Muscle layer of duodenum (tissue), 2 donors: ENCODE data around the gene SIRPB2.

Experiments
- H3K27ac ChIP-seq: one replicate; pipeline ENCODE4 v1.7.0; 2013; ENCODE audit warnings: mild to moderate bottlenecking, low read length
- H3K27me3 ChIP-seq: one replicate; pipeline ENCODE4 v1.7.0; 2013; ENCODE audit warnings: low read depth, mild to moderate bottlenecking, control low read depth, low read length
- H3K36me3 ChIP-seq, 2 donors: one replicate each; pipeline ENCODE4 v1.7.0; 2013; ENCODE audit warnings: low read length in 2 of 2, control low read depth in 1 of 2, mild to moderate bottlenecking in 1 of 2; ENCODE audit not compliant: insufficient read depth in 2 of 2, control insufficient read depth in 1 of 2
- H3K4me1 ChIP-seq, 2 donors: one replicate each; pipeline ENCODE4 v1.7.0; 2013; ENCODE audit warnings: low read length in 2 of 2, mild to moderate bottlenecking in 2 of 2, control low read depth in 1 of 2, moderate library complexity in 1 of 2; ENCODE audit not compliant: insufficient read depth in 2 of 2, control insufficient read depth in 1 of 2
- H3K4me3 ChIP-seq, 2 donors: one replicate each; pipeline ENCODE4 v1.7.0; 2013; ENCODE audit warnings: low read length in 2 of 2, low read depth in 1 of 2, mild to moderate bottlenecking in 1 of 2
- H3K9me3 ChIP-seq, 2 donors: one replicate each; pipeline ENCODE4 v1.7.0; 2013; ENCODE audit warnings: low read length in 2 of 2, control low read depth in 1 of 2, mild to moderate bottlenecking in 1 of 2; ENCODE audit not compliant: control insufficient read depth in 1 of 2
- donor health status: healthy.

SIRPB2 gene

DNA sequence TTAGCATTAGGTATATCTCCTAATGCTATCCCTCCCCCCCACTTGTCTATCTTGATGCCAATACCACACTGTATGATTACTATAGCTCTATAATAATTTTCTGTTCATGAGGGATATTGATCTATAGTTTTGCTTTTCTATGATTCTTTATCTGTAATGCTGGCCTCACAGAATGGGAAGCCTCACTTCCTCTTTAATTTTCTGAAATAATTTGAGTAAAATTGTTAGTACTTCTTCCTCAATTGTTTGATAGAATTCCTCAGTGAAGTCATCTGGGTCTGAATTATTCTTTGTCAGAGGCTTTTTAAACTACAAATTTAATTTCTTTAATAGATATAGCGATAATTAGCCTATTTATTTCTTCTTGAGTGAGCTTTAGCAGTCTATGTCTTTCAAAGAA is 35.1 kb upstream of the SIRPB2 start:
- Histone ChIP-seq H3K36me3 (no peaks in the 10 kb centered on the region), H3K4me3 (no peak overlapping the region), H3K27ac (no peak overlapping the region)

DNA sequence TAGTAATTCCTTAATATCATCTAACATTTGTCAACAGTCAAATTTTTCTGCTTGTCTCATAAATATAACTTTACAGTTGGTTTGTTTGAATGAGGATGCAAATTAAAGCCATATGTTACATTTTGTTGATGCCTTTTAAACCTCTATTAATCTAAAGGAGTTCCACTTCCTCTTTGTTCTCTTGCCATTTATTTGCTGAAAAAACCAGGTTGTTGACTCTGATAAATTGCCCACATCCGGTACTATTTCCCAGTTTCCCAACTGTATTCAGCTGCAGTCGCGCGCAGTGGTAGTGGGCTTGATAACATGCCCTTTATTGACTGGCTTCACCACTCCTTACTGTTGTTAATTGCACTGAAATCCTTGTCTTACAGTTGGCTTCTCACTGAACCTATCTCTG is 32.8 kb upstream of the SIRPB2 start:
- no peaks in the 10 kb centered on the region for H3K4me1 ChIP-seq
- H3K9me3 ChIP-seq, result no peaks in the 10 kb centered on the region
- H3K27me3 ChIP-seq, result no peaks in the 10 kb centered on the region
- no peak overlapping the region for H3K27ac ChIP-seq
- H3K4me3 ChIP-seq, result no peak overlapping the region
- H3K36me3 ChIP-seq, result no peaks in the 10 kb centered on the region

More for the DNA sequence above, 35.1 kb upstream of the SIRPB2 start:
- no peaks in the 10 kb centered on the region for H3K9me3 ChIP-seq
- H3K4me1 ChIP-seq, result no peaks in the 10 kb centered on the region
- no peaks in the 10 kb centered on the region for H3K27me3 ChIP-seq

DNA sequence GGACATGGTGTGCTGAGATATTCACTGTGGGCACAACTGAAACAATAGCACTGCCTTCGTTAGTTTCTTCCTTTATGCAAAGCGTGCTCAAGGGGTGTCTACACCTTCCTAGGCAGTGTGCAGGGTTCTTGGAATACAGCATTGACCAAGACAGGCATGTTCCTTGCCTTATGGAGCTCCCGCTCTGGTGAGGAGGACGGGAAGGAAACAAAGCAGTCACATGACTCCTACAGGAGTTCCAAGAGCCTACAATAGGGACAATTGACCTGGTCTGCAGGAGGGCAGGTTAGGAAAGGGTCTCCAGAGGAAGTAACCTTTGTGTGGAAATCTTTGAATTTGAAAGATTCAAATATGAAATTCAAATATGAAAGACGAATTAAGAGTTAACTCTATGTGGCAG is 25.8 kb upstream of the SIRPB2 start:
- no peak overlapping the region for H3K27ac ChIP-seq
- no peaks in the 10 kb centered on the region for H3K4me1 ChIP-seq
- H3K4me3 ChIP-seq, result no peak overlapping the region
- no peaks in the 10 kb centered on the region for H3K9me3 ChIP-seq
- no peaks in the 10 kb centered on the region for H3K36me3 ChIP-seq
- H3K27me3 ChIP-seq, result no peaks in the 10 kb centered on the region

DNA sequence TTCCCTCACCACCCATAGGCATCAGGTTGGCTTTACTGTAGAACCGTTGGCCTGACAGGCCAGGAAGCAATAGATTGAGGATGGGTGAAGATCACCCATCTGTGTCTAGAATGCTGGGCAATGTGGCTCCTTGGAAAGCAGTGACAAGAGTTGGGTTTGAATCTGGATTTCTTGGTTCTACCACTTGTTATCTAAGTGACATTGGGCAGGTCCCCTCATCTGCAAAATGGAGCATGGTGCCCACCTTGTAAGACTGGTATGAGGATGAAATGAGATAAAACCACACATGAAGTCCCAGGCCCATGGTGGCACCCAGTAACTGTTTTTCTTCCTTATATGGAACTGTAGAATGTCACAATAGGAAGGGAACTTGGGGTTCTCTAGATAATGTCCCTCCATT is 22.6 kb upstream of the SIRPB2 start:
- no peak overlapping the region for H3K4me3 ChIP-seq
- no peaks in the 10 kb centered on the region for H3K4me1 ChIP-seq
- no peaks in the 10 kb centered on the region for H3K9me3 ChIP-seq
- H3K36me3 ChIP-seq, result no peaks in the 10 kb centered on the region
- H3K27ac ChIP-seq, result no peak overlapping the region
- no peaks in the 10 kb centered on the region for H3K27me3 ChIP-seq

DNA sequence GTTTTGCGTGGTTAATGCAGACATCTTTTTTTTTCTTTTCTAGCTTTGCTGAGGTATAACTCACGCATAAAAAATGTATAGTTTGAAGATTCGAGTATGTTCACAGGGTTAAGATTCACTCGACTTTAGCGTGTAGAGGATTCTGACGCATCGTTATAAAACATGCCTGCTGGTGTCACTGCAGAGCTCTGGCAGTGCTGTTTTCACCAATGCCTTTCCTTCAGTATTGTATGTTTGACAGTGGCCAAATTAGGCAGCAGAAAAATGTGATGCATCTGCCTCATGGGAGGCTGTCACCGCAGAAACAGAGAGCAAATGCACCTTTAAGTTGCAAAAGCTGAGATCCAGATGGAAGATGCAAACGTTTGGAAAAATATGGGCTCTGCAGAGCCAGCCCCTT is 18.0 kb upstream of the SIRPB2 start:
- Histone ChIP-seq H3K27me3 (no peaks in the 10 kb centered on the region), H3K4me3 (no peak overlapping the region), H3K9me3 (no peaks in the 10 kb centered on the region), H3K36me3 (no peaks in the 10 kb centered on the region), H3K4me1 (no peaks in the 10 kb centered on the region), H3K27ac (no peak overlapping the region)

DNA sequence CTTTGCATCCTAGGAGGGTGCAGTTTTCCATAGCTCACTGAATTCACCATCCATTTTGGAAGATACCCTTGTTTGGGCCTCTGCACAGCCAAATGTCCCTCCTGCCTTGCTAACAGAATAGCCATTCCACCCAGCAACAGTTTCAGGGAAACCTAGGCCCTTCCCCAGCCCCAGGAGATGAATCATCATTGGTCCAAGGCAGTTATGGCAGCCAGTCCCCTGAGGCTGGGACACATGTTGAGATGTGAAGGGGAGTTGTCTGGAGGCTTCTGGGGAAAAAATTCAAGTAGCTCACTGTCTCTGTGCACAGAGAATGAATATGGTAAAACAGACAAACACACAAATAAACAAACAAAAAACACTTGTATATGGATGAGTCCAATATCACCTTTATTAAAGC is 17.4 kb upstream of the SIRPB2 start:
- Histone ChIP-seq H3K9me3 (no peaks in the 10 kb centered on the region), H3K27ac (no peak overlapping the region), H3K27me3 (no peaks in the 10 kb centered on the region), H3K4me3 (no peak overlapping the region), H3K36me3 (no peaks in the 10 kb centered on the region), H3K4me1 (no peaks in the 10 kb centered on the region)

DNA sequence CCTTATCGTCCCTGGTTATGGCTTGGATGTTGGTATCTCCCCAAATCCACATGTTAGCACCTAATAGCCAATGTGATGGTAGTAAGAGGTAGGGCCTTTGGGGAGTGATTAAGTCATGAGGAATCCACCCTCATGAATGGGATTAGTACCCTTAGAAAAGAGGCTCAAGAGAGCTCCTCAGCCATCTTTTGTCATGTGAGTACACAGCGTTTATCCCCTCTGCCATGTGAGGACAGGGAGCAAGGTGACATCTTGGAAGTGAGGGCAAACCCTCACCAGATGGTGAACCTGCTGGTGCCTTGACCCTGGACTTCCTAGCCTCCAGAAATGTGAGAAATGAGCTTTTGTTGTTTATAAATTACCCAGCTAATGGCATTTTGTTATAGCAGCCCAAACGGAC is 16.1 kb upstream of the SIRPB2 start:
- H3K4me3 ChIP-seq, result no peak overlapping the region
- H3K9me3 ChIP-seq, result peaks cover 0 to 2% of the 10 kb centered on the region in 2 donors
- no peaks in the 10 kb centered on the region for H3K4me1 ChIP-seq
- no peaks in the 10 kb centered on the region for H3K27me3 ChIP-seq
- no peaks in the 10 kb centered on the region for H3K36me3 ChIP-seq
- H3K27ac ChIP-seq, result no peak overlapping the region

DNA sequence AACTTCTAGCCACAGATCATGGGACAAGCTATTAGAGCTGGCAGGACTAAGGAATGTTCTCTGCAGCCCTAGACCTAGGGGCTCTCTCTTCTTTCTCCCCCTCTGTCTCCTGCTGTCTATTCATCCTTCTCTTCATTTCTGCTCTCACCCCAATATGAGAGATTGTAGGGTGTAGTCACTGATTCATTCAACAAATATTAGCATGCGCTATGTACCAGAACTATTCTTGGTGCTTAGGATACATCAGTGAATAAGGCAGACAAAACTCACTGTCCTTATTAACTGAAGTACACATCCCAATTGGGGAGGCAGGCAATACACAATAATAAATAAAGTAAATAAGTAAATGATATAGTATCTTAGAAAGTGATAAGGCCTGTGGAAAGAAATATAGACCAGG is 14.7 kb upstream of the SIRPB2 start:
- no peak overlapping the region for H3K27ac ChIP-seq
- H3K4me3 ChIP-seq, result no peak overlapping the region
- H3K4me1 ChIP-seq, result no peaks in the 10 kb centered on the region
- no peaks in the 10 kb centered on the region for H3K36me3 ChIP-seq
- H3K9me3 ChIP-seq, result peaks cover 0 to 2% of the 10 kb centered on the region in 2 donors
- no peaks in the 10 kb centered on the region for H3K27me3 ChIP-seq

DNA sequence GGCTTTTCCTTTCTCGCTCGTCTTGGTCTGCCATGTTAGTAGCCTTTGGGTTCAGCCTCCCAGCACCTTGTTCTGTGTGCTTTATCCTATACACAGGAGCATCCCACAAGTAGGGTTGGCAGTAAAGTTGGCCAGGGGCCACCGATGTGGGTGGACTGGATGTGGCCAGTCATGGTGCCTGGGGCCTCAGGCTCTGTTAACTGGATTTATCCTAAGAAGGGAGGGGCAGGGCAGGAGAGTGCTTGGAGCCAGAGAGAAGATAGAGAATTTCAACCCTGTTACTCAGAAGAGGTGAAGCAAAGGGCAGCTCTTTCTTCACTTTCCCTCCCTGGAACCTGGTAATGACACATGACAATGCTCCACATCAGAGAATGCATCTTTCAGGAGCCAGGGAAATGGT is 14.1 kb upstream of the SIRPB2 start:
- Histone ChIP-seq H3K27ac (no peak overlapping the region), H3K4me3 (no peak overlapping the region), H3K4me1 (no peaks in the 10 kb centered on the region), H3K9me3 (peaks cover 0 to 2% of the 10 kb centered on the region in 2 donors), H3K36me3 (no peaks in the 10 kb centered on the region), H3K27me3 (no peaks in the 10 kb centered on the region)

DNA sequence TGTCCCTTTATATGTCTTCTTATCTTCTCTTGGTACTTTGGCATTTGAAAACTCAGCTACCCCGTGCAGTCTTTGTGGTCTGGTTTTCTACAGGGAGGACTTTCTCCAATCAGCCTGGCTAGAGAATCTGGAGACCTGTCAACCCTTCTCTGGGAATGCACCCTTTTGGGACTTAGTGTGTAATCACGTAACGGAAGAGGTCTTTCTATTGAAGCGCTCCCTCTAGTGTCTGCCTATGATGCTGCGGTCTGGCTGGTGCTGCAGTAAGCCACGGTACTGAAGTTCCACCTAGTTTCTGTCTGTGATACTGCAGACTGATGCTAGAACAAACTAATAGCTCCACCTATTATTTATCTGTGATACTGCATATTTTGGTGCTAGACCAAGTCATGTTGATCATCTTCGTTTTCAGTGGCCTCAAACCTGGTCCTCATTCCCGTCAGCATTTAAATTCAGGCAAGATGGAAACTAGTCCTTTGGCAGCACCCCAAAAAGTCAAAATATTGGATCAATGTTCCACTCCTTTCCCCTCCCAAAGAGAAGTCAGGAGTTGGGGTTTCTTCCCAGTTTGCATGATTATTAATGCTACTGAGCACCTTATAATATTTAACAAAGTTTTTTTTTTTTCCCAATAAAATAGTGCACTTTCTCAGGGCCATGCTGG is 12.5 kb upstream of the SIRPB2 start:
- Histone ChIP-seq H3K27me3 (no peaks in the 10 kb centered on the region), H3K4me3 (no peak overlapping the region), H3K4me1 (no peaks in the 10 kb centered on the region), H3K36me3 (no peaks in the 10 kb centered on the region), H3K9me3 (peaks cover 0 to 2% of the 10 kb centered on the region in 2 donors), H3K27ac (no peak overlapping the region)

DNA sequence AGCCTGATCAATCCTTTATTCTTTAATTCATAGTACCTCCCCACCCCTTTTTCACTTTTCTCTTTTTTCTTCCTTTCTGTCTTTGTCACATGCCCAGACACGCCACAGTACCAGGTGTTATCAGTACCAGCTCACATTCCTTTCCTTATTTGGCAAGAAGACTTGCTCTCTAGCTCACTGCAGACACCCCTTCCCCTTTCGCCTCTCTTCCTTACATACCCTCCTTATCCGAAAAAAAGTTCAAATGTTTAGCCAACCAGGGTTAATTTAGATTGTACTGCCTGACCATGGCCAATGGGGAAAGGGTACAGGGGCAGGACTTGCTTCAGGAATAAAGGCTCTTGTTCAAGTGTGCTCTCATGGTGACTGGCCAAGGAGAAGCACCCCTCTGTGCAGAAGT is 9.3 kb upstream of the SIRPB2 start:
- H3K9me3 ChIP-seq, result peaks cover 0 to 2% of the 10 kb centered on the region in 2 donors
- no peaks in the 10 kb centered on the region for H3K36me3 ChIP-seq
- H3K27me3 ChIP-seq, result no peaks in the 10 kb centered on the region
- no peaks in the 10 kb centered on the region for H3K4me1 ChIP-seq
- H3K27ac ChIP-seq, result no peak overlapping the region
- H3K4me3 ChIP-seq, result no peak overlapping the region
